ENCODE measurements around the gene RAD51B.
A peak's percentile ranks its signal among the peaks of the same experiment; 100 is the strongest.

The RAD51B gene

GRCh38 chr14:67952786-67953185, 133.2 kb downstream of the RAD51B start:
- TF ChIP-seq CTCF (IDR thresholded peaks at IDR 0.05; ENCODE audit: low read depth, low read length, missing control alignments) = no peak
- no peak overlapping the region for H3K4me3 ChIP-seq (ENCODE audit: low read depth, low read length)

GRCh38 chr14:67955261-67955660, 135.7 kb downstream of the RAD51B start:
- DNase-seq (ENCODE audit: low read depth) = no peak
- TF ChIP-seq CTCF (IDR thresholded peaks at IDR 0.05; ENCODE audit: low read depth, low read length, missing control alignments) = no peak
- no peak overlapping the region for H3K4me3 ChIP-seq (ENCODE audit: low read depth, low read length)

More at GRCh38 chr14:67952786-67953185, 133.2 kb downstream of the RAD51B start:
- no peak for DNase-seq (ENCODE audit: low read depth)

- no peak for TF ChIP-seq CTCF (IDR thresholded peaks at IDR 0.05; ENCODE audit: low read depth, low read length, missing control alignments)
- no peak overlapping the region for H3K4me3 ChIP-seq (ENCODE audit: low read depth, low read length)
- DNase-seq (ENCODE audit: low read depth) = no peak
These were observed 138.4 kb downstream of the RAD51B start for GRCh38 chr14:67957946-67958345.

GRCh38 chr14:67961676-67962075, 142.1 kb downstream of the RAD51B start:
- no peak for DNase-seq (ENCODE audit: low read depth)
- no peak for TF ChIP-seq CTCF (IDR thresholded peaks at IDR 0.05; ENCODE audit: low read depth, low read length, missing control alignments)
- no peak overlapping the region for H3K4me3 ChIP-seq (ENCODE audit: low read depth, low read length)

DNA sequence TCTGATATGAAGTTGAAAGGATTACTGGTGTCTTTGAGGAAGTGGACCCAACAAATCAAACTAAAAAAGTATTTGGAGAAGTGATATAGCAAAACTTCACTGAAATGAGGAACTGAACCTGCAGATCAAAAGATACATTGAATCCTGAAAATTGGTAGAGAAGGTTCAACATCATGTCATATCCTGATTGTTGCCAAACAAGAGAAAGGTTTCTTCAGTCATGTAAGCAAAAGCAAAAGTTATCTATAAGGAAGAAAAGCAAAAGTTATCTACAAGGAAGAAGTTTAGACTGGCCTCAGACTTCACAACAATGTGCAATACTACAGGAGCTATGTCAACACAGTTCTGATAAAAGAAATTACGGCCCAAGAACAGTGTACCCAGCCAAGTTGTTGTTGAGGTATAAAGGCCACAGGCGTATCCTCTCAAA, 142.7 kb downstream of the RAD51B start:
- TF ChIP-seq CTCF (IDR thresholded peaks at IDR 0.05; ENCODE audit: low read depth, low read length, missing control alignments) = no peak
- H3K4me3 ChIP-seq (ENCODE audit: low read depth, low read length) = no peak overlapping the region
- peak; percentile 50 for DNase-seq (ENCODE audit: low read depth)

- no peak overlapping the region for H3K4me3 ChIP-seq (ENCODE audit: low read depth, low read length)
- DNase-seq (ENCODE audit: low read depth) = no peak
- TF ChIP-seq CTCF (IDR thresholded peaks at IDR 0.05; ENCODE audit: low read depth, low read length, missing control alignments) = no peak
These were observed 144.0 kb downstream of the RAD51B start for GRCh38 chr14:67963545-67963944.

DNA sequence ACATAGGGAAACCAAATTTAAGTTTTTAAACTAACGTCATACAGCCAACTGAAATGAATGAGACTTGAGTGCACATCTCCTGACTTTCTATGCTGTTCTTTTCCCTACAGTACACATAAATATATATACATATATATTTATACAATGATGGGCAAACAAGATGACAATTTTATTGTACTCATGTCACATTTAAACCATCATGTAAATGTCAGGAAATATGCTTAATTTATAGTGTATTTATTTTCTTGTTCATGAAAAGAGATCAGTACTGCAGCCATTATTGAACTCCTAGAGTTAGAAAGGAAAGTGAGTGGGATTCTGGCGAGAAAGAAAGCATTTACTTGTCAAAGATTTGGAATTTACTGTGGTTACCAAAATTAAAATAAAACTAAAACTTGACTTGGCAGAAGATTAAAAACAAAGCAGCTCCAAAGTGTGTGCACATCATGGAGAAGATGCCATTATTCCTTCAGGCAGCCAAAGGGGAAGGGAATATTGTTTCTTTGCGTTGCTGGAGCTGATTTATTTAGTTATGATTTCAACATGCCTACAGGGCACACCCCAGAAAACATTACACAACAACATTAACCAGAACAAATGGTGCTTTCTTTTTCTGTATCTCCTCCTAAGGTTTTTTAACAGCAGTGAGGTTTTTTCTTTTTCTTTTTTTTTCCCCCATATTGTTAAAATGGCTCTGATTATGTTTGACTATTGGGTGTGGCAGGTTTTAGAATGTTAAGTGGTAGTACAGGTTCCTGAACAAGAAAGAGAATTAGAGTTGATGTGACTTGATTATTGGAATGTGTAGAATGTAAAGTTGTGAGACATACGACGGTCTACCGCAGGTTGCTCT, 144.6 kb downstream of the RAD51B start:
- no peak overlapping the region for H3K4me3 ChIP-seq (ENCODE audit: low read depth, low read length)
- DNase-seq (ENCODE audit: low read depth) = no peak

More for the DNA sequence above, 144.6 kb downstream of the RAD51B start:
- no peak for TF ChIP-seq CTCF (IDR thresholded peaks at IDR 0.05; ENCODE audit: low read depth, low read length, missing control alignments)
